ENCODE data around the gene WDR87. TPM values are rescaled to one million over a fixed set of nuclear protein-coding genes. Genes with fewer than 3 reads are reported as not detected.
A peak's percentile ranks its signal among the peaks of the same experiment; 100 is the strongest.

WDR87 gene
- total and polyA plus RNA-seq, 10 of the 15 experiments (the other 5 are each of a cell fraction or from before 2014, with no cell fraction given), result not detected

GRCh38 chr19:37931881-37932655 lies 25.7 kb upstream of the WDR87 start (continued):
- TF ChIP-seq MEF2A (IDR thresholded peaks at IDR 0.05; ENCODE audit: insufficient read depth, low read depth, low read length) (no peak), GABPA (IDR thresholded peaks at IDR 0.05; ENCODE audit: low read depth) (no peak), MLLT1 (IDR thresholded peaks at IDR 0.05) (0 out of 2 replicates have a peak, but pooled peaks have one; percentile 39), SREBF2 (IDR thresholded peaks at IDR 0.05; ENCODE audit: low read length) (no peak), RAD21 (IDR thresholded peaks at IDR 0.05; ENCODE audit: insufficient read depth, low read depth, low read length) (no peak), RFX5 (IDR thresholded peaks at IDR 0.05; ENCODE audit: low read depth, low read length) (no peak), E4F1 (IDR thresholded peaks at IDR 0.05; ENCODE audit: borderline replicate concordance, partially characterized antibody) (no peak), ATF2 (IDR thresholded peaks at IDR 0.05; ENCODE audit: low read length) (no peak), PKNOX1 (IDR thresholded peaks at IDR 0.05) (no peak), GATAD2B (conservative IDR thresholded peaks at IDR 0.05; ENCODE audit: low read depth) (peak; percentile 71; the same call in 1 of the 2 replicates), EZH2 (IDR thresholded peaks at IDR 0.05; ENCODE audit: borderline replicate concordance, control insufficient read depth, low read depth, low read length) (no peak), ZBTB33 (IDR thresholded peaks at IDR 0.05) (no peak), CHD2 (IDR thresholded peaks at IDR 0.05; ENCODE audit: borderline replicate concordance, low read depth, low read length) (no peak), SRF (IDR thresholded peaks at IDR 0.05; ENCODE audit: low read depth in 2 of 2, low read length in 2 of 2) (no peak), YBX1 (IDR thresholded peaks at IDR 0.05) (no peak), ZNF24 (IDR thresholded peaks at IDR 0.05) (no peak), NR2C1 (IDR thresholded peaks at IDR 0.05) (no peak), SKIL (IDR thresholded peaks at IDR 0.05; ENCODE audit: low read depth, poor library complexity, severe bottlenecking) (no peak), SREBF1 (IDR thresholded peaks at IDR 0.05; ENCODE audit: low read length) (no peak)
